GM12891 (cell line): Measurements from ENCODE around the gene CABLES2.

ENCODE experiments used
- PAX5 ChIP-seq: IDR thresholded peaks from 2 replicates; pipeline ENCODE4 v1.6.1; 2011; ENCODE audit warnings: low read length, moderate library complexity, mild to moderate bottlenecking; ENCODE audit not compliant: insufficient read depth, severe bottlenecking
- POLR2A ChIP-seq: IDR thresholded peaks from 2 replicates; pipeline ENCODE4 v1.6.1; 2011; ENCODE audit warnings: low read depth, low read length, control low read depth
- POLR2AphosphoS5 ChIP-seq: IDR thresholded peaks from 2 replicates; pipeline ENCODE4 v1.6.1; 2011; ENCODE audit warnings: low read depth, low read length, control low read depth
- SPI1 ChIP-seq: IDR thresholded peaks from 2 replicates; pipeline ENCODE4 v1.6.1; 2011; ENCODE audit warnings: low read depth, low read length, control low read depth
- TAF1 ChIP-seq: IDR thresholded peaks from 2 replicates; pipeline ENCODE4 v1.6.1; 2011; ENCODE audit warnings: low read depth, low read length, control low read depth

- TF ChIP-seq POLR2A: peak; percentile 74
- peak; percentile 37; the same call in 1 of the 2 replicates for TF ChIP-seq POLR2AphosphoS5
- no peak for TF ChIP-seq TAF1
- TF ChIP-seq SPI1: no peak
- TF ChIP-seq PAX5: no peak
Measured at GRCh38 chr20:62388839-62389600, 18.1 kb downstream of the CABLES2 start.
